HG03039 (cell line): ENCODE data around the gene NKX2-4.
"Not testable (repeated sequence)": the region's sequence is repeated elsewhere in the genome, so short reads cannot be mapped to it uniquely, and the experiment has no call there.

ENCODE experiments used
- ATAC-seq: cut with Tn5 transposase; IDR thresholded peaks from one replicate; pipeline ENCODE4 v1.9.1; 2021; ENCODE audit warnings: mild to moderate bottlenecking, moderate library complexity; ENCODE audit not compliant: unreplicated experiment

NKX2-4 gene

GRCh38 chr20:21394551-21394950 is 2.8 kb downstream of the NKX2-4 start:
- ATAC-seq = no peak

- no peak for ATAC-seq
These were observed 3.4 kb downstream of the NKX2-4 start for GRCh38 chr20:21393816-21394519.

- no peak for ATAC-seq
These were observed 4.2 kb downstream of the NKX2-4 start for GRCh38 chr20:21393166-21393565.

- no peak for ATAC-seq
These were observed 5.4 kb downstream of the NKX2-4 start for GRCh38 chr20:21391972-21392352.

- ATAC-seq = no peak
These were observed 5.9 kb downstream of the NKX2-4 start for GRCh38 chr20:21391185-21391971.

DNA sequence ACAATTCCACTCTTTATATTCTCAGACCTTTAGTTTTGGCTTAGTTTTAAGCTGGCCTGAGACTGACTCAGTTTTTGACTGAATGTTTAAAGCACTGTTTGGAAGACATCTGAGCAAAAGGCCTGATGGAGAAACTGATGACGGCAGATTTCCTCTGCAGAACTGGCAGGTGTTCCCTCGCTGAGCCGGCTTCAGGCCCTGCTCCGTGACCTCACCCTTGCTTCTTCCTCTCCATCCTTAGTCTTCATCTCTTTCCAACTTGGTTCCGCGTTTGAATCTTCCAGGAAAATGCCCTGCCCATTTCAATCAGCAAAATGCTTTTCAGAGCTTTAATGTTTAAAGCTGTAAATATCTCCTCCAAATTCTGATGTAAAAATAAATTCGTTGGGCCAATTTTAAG is 6.6 kb downstream of the NKX2-4 start:
- no peak for ATAC-seq

DNA sequence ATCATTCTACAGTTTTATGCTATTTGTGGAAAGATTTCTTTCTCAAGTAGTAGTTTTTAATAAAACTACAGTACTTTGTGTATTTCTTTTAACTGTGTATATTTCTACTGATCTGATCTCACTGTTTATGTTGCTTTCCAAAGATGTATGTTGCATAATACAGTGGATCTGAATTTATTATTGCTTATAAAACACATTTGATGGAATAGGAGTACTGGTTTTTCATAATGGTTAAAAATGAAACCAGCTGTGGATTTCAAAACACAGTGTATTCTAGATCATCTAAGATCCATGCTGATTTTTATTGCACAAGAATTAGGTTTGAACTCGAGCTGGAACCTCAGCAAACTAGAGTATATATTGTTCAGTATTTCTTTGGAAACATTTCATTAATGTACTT is 8.0 kb downstream of the NKX2-4 start:
- ATAC-seq = no peak

DNA sequence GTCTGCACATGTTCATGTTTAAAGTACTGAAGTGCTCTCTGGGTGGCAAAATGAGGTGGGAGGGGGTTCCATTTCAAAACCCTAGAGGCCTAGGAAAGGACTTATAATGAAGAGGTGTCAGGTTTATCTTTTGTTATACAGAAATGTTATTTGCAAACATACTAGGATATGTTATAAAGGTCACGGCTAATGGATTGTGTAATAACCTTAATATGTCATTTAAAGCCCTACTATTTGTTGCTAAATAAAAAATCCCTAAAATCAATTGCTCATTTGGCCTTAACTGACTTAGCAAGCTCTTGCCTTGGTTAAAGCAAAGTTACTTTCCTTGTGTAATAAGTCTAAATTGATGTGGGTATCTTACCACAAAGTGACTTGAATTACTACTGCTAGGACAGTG is 8.8 kb downstream of the NKX2-4 start:
- no peak for ATAC-seq

DNA sequence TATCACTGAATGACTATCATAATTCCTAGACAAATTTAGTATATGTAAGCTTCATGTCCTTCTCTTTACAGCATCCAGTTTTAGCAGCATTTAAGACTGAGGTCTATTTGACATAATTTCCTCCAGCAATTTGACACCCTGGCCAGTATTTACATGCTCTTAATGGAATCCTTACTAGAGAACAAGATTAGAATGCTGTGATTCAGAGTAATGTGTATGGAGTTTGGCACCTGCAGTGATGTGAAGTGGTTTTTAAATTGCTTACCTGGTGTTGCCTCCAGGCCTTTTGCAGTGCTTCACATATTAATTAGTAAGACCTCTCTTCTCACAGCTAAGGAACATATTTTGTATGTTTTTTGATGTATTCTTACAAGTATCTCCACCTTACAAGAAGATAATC is 9.8 kb downstream of the NKX2-4 start:
- ATAC-seq = no peak

GRCh38 chr20:21386111-21386510 is 11.2 kb downstream of the NKX2-4 start:
- ATAC-seq = no peak

- no peak for ATAC-seq
These were observed 12.9 kb downstream of the NKX2-4 start for GRCh38 chr20:21384308-21384892.

DNA sequence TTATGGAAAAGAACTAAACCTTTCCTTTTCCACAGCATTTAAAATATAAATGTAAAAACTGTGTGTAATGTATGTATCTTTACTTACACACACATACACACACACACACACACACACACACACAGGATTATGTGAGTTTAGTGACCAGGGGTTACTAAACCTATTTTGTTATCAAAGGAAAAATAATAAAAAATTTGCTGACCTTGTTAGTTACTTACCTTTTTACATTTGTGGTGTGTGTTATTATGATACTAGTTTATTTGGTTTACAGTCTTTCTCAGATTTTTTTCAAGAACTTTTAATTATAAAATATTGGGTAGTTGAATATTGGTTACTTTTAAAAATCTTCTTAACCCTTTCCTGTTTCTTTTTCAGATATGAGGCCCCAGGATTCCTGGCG is 15.7 kb downstream of the NKX2-4 start:
- no peak for ATAC-seq

DNA sequence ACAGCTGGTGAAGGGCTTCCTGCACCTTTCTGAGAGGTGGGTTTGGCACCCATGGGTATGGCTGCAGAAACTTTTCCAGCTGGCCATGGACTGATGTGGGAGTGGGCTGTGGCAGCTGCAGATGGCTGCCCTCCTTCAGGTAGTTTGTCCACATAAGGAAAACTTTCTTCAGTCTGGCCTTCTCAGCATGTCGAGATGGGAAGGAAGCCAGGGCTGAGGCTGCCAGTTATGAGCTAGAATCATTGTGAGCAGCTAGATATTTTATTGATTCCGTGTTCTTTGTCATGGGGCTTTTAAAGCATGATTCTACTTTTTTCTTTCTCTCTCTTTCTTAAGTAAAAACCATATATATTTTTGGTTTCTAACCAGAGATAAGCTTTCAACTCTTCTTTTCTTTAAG is 16.6 kb downstream of the NKX2-4 start:
- ATAC-seq = no peak

DNA sequence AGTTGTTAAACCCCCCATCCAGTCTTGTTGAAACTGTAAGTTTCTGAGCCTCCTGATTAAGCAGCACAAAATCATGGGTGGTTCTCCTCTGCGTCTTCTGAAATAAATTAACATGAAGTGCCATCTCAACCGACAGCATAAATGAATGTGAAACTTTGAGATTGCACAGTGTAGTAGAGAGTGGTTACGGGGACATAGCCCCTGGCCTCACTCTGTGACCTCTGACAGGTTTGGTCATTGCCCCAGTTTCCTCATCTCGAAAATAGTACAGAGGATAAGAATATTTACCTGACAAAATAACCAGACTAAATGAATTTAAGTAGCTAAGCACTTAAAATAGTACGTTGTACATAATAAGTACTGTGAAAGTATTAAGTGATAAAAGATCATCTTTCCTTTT is 19.1 kb downstream of the NKX2-4 start:
- ATAC-seq = no peak

GRCh38 chr20:21377701-21378100 is 19.6 kb downstream of the NKX2-4 start:
- ATAC-seq = no peak

DNA sequence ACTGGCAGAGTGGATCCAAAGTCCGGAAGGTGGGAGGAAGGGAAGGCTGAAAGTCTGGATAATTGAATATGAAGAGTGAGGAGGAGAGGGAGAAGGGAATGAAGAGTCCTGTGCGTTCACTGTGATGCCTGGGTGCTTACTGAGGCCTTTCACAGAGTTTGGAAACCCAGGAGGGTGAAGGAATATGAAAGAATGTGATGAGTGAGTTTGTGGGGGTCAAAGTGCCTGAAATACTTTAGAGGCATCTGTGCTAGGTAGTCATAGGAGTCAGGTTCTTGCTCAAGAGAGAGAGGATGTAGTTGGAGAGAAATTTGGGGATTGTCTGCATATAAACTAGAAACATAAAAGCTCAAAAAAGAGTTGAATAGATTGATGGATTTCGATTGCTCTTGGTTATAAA is 20.7 kb downstream of the NKX2-4 start:
- no peak for ATAC-seq

GRCh38 chr20:21373436-21373835 is 23.9 kb downstream of the NKX2-4 start:
- ATAC-seq = no peak

GRCh38 chr20:21372016-21372415 is 25.3 kb downstream of the NKX2-4 start:
- no peak for ATAC-seq

DNA sequence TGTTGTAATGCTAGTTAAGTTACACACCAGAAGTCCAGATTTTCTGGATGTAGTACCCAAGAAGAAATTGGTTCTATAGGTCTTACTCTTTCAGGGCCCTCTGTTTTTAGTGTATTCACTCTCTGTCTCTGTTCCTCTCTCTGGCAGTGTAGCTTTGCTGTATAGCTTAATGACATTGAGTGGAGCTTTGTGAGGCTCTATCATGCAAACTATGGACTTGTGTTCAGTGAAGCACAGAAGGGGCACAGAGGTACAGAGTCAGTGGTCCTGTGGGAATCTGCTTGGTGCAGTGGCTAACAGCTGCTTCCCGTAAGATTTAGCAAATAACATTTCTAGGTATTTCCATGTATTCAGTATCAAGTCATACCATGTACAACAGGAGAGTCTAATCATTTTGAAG is 26.1 kb downstream of the NKX2-4 start:
- no peak for ATAC-seq

- no peak for ATAC-seq
These were observed 28.5 kb downstream of the NKX2-4 start for GRCh38 chr20:21368791-21369190.

DNA sequence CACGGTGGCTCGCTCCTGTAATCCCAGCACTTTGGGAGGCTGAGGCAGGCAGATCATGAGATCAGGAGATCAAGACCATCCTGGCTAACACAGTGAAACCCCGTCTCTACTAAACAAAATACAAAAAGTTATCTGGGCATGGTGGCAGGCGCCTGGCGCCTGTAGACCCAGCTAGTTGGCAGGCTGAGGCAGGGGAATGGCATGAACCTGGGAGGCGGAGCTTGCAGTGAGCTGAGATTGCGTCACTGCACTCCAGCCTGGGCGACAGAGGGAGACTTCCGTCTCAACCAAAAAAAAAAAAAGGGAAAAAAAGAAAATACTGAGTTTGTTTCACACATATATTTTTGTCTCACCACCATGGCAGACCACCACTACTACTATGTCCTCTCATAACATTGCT is 31.1 kb downstream of the NKX2-4 start:
- not testable (repeated sequence) for ATAC-seq

DNA sequence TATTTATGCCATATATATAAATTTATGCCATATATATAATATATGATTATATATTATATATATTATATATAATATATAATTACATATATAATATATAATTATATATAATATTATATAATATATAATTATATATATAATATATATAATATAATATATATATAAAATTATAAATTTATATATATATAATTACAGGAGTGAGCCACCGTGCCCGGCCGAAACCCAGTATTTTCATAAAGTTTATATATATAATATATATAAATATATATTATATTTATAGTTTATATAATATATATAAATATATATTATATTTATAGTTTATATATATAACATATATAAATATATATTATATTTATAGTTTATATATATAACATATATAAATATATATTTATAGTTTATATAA is 31.6 kb downstream of the NKX2-4 start:
- ATAC-seq = no peak
